ENCODE data around the gene TULP1. TPM values are rescaled to one million over a fixed set of nuclear protein-coding genes. Genes with fewer than 3 reads are reported as not detected.

Gene TULP1
- total and polyA plus RNA-seq, 2 of the 13 experiments (the other 11 are each of a cell fraction or from before 2014, with no cell fraction given), result not detected

DNA sequence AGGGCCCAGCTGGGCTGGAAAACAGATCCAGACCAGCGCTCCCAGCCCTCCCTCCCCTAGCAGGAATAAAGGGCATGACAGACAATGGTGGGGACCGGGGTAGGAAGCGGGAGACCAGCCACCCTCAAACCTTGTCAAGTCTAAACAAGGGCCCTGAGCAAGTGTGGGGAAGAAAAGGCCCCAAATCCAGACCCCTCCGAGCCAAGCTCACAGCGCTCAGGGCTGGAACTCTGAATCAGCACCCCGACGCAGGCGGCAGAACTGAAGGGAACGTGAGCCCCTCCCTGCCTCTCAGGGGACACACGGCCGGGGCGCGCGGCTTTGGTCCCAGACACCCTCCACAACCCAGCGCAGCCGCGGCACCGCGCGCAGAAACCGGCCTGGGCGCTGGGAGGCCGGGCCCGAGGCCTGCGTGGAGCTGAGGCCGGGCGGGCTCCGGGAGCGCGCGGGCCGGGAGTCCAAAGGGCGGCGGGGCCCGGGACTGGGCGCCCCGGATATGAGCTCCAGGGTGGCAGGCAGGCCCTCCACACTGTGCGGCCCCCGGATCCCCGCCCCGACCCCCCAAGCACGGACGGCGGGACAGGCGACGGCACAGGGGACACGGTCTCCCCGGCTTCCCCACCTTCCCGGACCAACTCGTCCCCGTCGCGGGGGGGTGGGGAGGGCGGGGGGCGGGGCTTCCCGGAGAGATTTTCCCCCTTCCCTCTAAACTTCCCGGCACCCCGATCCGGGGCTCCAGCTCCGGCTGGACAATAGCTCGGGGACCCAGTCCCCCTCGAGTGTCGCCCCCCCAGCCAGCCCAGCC lies 16.5 kb downstream of the TULP1 start (continued):
- TF ChIP-seq, protein P1, sequence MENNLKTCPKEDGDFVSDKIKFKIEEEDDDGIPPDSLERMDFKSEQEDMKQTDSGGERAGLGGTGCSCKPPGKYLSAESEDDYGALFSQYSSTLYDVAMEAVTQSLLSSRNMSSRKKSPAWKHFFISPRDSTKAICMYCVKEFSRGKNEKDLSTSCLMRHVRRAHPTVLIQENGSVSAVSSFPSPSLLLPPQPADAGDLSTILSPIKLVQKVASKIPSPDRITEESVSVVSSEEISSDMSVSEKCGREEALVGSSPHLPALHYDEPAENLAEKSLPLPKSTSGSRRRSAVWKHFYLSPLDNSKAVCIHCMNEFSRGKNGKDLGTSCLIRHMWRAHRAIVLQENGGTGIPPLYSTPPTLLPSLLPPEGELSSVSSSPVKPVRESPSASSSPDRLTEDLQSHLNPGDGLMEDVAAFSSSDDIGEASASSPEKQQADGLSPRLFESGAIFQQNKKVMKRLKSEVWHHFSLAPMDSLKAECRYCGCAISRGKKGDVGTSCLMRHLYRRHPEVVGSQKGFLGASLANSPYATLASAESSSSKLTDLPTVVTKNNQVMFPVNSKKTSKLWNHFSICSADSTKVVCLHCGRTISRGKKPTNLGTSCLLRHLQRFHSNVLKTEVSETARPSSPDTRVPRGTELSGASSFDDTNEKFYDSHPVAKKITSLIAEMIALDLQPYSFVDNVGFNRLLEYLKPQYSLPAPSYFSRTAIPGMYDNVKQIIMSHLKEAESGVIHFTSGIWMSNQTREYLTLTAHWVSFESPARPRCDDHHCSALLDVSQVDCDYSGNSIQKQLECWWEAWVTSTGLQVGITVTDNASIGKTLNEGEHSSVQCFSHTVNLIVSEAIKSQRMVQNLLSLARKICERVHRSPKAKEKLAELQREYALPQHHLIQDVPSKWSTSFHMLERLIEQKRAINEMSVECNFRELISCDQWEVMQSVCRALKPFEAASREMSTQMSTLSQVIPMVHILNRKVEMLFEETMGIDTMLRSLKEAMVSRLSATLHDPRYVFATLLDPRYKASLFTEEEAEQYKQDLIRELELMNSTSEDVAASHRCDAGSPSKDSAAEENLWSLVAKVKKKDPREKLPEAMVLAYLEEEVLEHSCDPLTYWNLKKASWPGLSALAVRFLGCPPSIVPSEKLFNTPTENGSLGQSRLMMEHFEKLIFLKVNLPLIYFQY (CRISPR knock-in tag; IDR thresholded peaks at IDR 0.05; ENCODE audit: borderline replicate concordance), result peak; percentile 79
- TF ChIP-seq ZMAT3 (CRISPR knock-in tag; conservative IDR thresholded peaks at IDR 0.05) (peak; percentile 40; the same call in 1 of the 2 replicates), ZNF431 (CRISPR knock-in tag; IDR thresholded peaks at IDR 0.05; ENCODE audit: borderline replicate concordance, low read depth) (no peak), ZNF816 (CRISPR knock-in tag; IDR thresholded peaks at IDR 0.05; ENCODE audit: borderline replicate concordance) (0 out of 2 replicates have a peak, but pooled peaks have one; percentile 24), ZBTB7B (CRISPR knock-in tag; IDR thresholded peaks at IDR 0.05) (no peak), PRDM15 (CRISPR knock-in tag; IDR thresholded peaks at IDR 0.05) (peak; percentile 60; the same call in 1 of the 2 replicates), NONO (IDR thresholded peaks at IDR 0.05) (no peak), NONO (CRISPR knock-in tag; conservative IDR thresholded peaks at IDR 0.05) (0 out of 2 replicates have a peak, but pooled peaks have one; percentile 51), ATF1 (CRISPR knock-in tag; IDR thresholded peaks at IDR 0.05) (no peak), SAP130 (CRISPR knock-in tag; IDR thresholded peaks at IDR 0.05; ENCODE audit: low read depth) (peak; percentile 60; the same call in 1 of the 2 replicates), ZNF343 (CRISPR knock-in tag; IDR thresholded peaks at IDR 0.05) (0 out of 2 replicates have a peak, but pooled peaks have one; percentile 67), TBP (CRISPR knock-in tag; IDR thresholded peaks at IDR 0.05) (no peak), ZNF788 (CRISPR knock-in tag; IDR thresholded peaks at IDR 0.05; ENCODE audit: borderline replicate concordance) (no peak), FOXO4 (CRISPR knock-in tag; conservative IDR thresholded peaks at IDR 0.05) (0 out of 2 replicates have a peak, but pooled peaks have one; percentile 78), CCDC6 (CRISPR knock-in tag; IDR thresholded peaks at IDR 0.05) (0 out of 2 replicates have a peak, but pooled peaks have one; percentile 58), ZNF784 (CRISPR knock-in tag; IDR thresholded peaks at IDR 0.05; ENCODE audit: borderline replicate concordance) (peak; percentile 74; the same call in 1 of the 2 replicates)
- TF ChIP-seq, protein P2, sequence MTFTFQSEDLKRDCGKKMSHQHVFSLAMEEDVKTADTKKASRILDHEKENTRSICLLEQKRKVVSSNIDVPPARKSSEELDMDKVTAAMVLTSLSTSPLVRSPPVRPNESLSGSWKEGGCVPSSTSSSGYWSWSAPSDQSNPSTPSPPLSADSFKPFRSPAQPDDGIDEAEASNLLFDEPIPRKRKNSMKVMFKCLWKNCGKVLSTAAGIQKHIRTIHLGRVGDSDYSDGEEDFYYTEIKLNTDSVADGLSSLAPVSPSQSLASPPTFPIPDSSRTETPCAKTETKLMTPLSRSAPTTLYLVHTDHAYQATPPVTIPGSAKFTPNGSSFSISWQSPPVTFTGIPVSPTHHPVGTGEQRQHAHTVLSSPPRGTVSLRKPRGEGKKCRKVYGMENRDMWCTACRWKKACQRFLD (CRISPR knock-in tag; IDR thresholded peaks at IDR 0.05; ENCODE audit: borderline replicate concordance), result no peak
